Fibroblast of skin of abdomen (primary cell): ENCODE results near the gene RAB3B. TPM values are rescaled to one million over a fixed set of nuclear protein-coding genes. Genes with fewer than 3 reads are reported as not detected.
"Not testable (repeated sequence)": the region's sequence is repeated elsewhere in the genome, so short reads cannot be mapped to it uniquely, and the experiment has no call there.

Experiments used
- DNase-seq: peaks from one replicate; pipeline ENCODE4 v3.0.0-alpha.2; 2013
- polyA plus RNA-seq, 2 experiments: library from polyadenylated mRNA; unstranded; fragments of 120-200 nt; gene quantifications; one replicate each; pipeline ENCODE4 v1.2.1, GENCODE V29; 2013; ENCODE audit not compliant: insufficient read length in 2 of 2

RAB3B gene, protein sequence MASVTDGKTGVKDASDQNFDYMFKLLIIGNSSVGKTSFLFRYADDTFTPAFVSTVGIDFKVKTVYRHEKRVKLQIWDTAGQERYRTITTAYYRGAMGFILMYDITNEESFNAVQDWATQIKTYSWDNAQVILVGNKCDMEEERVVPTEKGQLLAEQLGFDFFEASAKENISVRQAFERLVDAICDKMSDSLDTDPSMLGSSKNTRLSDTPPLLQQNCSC
- polyA plus RNA-seq (2013, experiment 1 of 2; ENCODE audit: insufficient read length), result 23.0 TPM
- 22.2 TPM for polyA plus RNA-seq (2013, experiment 2 of 2; ENCODE audit: insufficient read length)

DNA sequence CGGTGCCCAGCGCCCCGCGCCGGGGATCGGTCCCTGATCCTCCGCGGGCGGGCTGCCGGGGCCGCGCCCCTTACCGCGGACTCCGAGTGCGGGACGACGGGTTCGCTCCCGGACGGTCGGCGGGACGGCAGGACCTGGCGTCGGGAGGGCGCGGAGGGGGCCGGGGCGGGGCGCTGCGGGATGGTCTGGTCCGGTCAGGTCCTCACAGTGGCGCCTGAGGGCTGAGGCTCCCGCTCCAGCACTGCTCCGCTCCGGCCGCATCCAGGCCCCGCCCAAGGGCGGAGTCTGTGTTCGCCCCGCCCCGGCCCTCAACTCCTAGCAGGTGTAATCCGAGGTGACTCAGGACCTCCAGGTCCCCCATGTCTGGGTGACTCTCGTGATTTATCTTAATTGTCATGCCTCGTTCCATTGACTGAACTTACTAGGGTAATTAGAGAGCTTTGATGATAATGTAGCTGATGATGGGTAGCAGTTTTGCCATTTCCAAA is at the start of gene RAB3B:
RAB3B (minus strand) TSS at position 223 of the 488 bp plus-strand sequence. CDS start 13,583 bp downstream, outside the sequence.
- peak; percentile 64 for DNase-seq

DNA sequence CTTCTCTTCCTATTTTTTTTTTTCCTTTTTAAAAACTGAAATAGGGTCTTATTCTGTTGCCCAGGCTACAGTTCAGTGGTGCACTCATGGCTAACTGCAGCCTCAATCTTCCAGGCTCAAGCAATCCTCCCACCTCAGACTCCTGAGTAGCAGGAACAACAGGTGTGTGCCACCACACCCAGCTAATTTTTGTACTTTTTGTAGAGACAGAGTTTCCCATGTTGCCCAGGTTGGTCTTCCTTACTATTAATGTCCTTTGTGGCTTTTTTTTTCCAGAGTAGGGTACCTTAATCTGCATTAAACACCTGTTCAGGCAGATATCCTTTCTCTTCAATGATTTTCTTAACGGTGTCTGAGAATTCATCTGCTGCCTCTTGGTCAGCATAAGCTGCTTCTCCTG is 47.4 kb upstream of the RAB3B start:
- DNase-seq, result no peak

DNA sequence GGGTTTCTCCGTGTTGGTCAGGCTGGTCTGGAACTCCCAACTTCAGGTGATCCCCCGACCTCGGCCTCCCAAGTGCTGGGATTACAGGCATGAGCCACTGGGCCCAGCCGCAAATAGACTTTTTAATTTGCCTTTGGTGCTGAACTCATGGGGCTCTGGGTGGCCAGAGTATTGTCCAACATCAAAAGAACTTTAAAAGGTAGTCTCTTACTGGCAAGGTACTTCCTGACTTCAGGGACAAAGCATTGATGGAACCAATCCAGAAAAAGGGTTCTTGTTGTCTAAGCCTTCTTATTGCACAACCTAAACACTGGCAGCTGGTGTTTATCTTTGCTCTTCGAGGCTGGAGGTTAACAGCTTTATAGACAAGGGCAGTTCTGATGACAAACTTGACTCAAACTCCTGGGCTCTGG is 46.9 kb upstream of the RAB3B start:
- no peak for DNase-seq

DNA sequence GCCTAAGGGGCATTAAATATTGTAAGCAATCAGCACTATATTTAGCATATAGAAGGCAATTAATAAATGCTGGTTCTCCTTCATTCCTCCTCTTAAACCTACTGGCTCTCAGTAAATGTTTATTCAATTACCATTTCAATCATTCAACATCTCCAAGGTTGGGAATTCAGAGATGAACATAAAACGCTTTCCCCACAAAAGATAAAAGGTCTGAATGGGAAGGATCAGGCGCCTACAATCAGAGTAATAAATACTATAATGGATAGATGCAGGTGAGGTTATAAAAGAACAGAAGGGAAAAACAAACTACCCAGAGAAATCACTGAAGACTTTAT is 43.5 kb upstream of the RAB3B start:
- no peak for DNase-seq

DNA sequence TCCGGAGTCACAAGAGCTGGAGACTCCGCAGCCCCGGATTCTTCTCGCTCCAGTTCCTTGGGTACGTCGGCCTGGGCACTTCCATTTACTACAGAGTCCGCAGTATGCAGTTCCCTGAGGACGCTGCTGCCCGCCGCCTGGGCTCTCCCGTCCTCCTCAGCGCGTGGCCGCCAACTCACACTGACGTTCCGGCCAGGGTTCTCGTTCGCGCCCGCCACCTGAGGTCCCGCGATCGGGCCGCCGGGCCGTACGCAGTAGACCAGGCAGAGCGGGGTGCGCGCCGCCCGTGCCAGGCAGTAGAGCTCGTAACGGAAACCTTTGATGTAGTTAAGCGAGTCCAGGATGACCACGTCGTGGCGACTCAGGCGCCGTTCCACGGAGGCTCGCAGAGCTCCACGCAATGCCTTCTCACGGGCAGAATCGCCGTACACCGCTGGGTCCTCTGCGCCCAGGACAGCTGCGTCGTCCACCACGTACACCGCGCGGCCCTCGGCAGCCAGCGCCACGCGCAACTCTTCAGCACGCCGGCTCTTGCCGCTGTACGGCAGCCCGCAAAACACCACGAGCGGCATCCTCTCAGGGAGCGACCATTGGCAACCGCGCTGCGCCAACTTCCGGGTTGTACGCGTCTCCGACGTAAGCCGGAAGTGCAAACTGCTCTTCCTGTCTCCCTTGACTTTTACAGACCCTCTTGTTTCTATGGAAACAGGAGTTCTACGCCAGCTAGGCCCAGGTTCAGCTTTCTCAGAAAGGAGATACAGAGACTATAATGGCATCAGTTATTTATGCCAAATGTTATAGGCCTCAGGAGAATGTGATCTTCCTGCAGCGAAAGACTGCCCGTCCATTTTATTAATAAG is 42.9 kb upstream of the RAB3B start, which contains the start of gene KTI12:
KTI12 (minus strand) TSS at position 621 of the 860 bp plus-strand sequence; CDS start at position 572, 49 bp downstream.
- peak; percentile 92 for DNase-seq

DNA sequence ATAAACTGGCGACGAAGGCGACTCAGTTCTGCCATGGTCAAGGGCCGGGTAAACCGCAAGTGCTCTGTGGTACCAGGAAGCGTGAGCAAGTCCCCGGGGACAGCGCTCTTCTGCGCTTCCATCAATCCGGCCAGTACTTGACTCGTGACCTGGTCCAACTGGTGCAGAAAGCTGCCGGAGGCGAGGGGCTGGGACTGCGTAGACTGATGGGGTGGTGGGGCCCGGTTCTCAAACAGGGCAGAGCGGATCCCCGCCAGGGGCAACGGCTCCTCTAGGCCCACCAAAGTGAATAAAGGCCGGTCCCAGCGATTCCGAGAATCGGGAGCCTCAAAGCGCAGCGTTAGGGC is 42.3 kb upstream of the RAB3B start:
- DNase-seq, result peak; percentile 24

DNA sequence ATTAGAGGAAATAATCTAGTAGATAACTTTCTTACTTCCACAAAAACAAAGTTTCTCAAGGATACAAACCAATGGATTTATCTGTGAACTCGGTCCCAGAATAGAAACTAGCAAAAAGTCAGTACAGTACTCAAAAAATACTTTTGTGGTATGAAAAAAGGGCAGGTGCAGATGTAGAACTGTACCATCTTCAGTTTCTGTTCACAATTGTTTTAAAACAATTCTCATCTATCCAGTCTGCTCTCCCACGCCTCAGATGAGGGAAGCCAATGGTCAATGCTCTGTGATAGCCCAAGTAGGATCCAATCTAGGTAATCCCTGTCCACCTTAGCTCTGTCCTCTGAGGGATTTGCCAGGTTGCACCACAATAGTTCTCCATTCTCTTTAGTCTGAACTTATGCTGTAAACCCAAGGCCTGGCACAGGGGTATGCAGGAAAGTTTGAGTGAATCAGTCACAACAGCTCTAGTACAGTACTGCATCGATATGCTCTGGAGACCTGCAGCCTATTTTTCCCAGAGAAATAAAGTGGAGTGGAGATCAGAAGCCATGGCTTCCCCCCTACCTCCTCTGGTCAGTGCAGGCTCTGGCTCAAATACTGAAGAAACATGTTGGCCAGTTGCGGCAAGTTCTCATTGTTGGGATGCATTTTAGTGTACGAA is 41.8 kb upstream of the RAB3B start:
- no peak for DNase-seq

DNA sequence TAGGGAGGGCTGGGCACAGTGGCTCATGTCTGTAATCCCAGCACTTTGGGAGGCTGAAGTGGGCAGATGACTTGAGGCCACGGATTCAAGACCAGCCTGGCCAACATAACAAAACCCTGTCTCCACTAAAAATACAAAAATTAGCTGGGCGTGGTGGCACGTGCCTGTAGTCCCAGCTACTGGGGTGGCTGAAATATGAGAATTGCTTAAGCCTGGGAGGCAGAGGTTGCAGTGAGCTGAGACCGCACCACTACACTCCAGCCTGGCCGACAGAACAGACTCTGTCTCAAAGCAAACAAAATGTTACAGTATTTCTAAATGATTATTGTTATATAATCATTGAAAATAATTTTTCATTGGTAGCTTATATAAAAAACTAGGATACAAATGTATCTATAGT is 38.3 kb upstream of the RAB3B start:
- not testable (repeated sequence) for DNase-seq

DNA sequence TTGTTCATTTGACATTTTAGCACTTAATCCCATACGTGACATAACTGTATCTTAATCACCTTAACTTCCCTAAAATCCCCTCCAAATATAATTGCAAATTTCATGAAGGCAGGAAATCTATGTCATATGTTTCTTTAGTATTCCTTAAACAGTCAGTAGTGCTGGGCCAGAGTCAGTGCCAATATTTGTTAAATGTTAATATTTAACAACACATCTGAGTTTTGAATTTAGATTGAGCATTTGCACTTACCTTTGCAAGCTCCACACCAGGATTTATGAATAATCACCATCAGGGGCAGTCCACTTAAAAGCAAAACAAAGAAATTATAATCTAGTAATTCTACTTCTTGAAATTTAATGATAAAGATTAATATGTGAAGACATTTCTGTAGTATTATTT is 37.8 kb upstream of the RAB3B start:
- DNase-seq, result no peak

DNA sequence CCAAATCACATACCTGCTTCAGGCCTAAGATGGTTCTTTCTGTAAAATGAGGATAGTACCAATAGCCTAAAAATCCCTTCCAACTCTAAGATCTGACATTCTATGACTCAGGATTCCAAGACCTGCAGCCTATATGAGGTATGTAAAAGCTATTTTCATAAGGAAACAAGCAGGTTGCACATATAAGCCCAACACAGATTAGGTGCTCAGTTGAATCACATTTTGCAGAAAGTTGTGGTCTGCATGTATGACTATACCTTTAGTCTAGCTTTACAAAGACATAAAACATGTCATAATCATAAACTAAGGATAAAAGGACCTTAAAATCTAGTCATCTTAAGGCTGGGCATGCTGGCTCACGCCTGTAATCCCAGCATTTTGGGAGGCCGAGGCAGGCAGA is 35.8 kb upstream of the RAB3B start:
- no peak for DNase-seq

DNA sequence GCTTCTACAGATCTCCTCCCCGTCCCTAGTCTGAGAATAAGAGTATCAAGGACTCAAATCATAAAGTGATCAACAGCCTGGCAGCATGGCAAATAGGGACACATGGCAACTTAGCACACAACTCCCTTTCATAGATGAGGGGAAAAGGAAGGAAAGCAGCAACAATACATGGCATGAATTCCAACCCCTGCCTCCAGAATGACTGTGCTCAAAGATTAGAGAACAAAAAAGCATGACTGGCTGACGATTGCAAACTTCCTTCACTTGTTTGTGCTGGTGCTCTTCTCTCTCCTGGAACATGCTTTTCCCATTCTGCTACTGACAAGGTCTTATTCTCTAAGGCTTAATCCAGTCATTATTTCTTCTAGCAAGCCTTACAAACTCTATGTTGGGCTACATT is 31.6 kb upstream of the RAB3B start:
- DNase-seq, result no peak

DNA sequence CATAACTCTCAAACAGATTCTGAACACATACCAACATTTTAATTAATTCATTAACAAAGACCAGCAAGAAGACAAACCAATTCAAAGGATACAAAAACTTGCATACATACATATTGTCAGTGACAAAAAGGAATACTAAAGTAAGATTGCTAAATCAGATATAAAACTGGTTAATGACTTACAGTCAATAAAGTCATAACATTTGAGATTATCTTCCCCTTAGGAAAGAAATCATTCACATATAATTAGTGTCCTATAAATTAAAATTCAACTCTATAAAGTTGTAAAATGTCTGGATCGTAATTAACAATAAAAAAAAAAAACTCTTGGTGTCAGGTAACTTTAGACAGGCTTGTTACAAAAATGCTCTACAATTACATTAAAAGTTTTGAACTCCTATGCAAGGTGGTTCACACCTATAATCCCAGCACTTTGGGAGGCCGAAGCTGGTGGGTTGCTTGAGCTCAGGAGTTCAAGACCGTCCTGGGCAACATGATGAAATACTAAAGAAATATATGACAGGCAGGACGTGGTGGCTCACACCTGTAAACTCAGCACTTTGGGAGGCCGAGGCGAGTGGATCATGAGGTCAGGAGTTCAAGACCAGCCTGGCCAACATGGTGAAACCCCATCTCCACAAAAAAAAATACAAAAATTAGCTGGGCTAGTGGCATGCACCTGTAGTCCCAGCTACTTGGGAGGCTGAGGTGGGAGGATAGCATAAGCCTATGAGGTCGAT is 17.7 kb upstream of the RAB3B start:
- no peak for DNase-seq

DNA sequence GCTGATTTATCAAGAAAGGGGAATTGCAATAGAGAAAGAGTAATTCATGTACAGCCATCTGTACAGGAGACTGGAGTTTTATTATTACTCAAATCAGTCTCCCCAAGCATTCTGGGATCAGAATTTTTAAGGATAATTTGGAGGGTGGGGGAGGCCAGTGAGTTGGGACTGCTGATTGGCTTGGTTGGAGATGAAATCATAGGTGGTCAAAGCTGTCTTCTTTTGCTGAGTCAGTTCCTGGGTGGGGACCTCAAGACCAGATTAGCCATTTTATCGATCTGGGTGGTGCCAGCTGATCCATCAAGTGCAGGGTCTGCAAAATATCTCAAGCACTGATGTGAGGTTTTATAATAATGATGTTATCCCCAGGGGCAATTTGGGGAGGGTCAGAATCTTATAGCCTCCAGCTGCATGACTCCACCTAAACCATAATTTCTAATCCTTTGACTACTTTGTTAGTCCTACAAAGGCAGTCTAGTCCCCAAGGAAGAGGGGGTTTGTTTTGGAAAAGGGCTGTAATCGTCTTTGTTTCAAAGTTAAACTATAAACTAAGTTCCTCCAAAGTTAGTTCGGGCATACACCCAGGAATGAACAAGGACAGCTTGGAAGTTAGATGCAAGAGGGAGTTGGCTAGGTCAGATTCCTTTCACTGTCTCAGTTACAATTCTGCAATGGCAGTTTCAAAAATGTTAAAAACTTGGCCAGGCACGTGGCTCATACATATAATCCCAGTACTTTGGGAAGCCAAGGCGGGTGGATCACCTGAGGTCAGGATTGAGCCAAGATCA is 16.9 kb upstream of the RAB3B start:
- peak; percentile 22 for DNase-seq

DNA sequence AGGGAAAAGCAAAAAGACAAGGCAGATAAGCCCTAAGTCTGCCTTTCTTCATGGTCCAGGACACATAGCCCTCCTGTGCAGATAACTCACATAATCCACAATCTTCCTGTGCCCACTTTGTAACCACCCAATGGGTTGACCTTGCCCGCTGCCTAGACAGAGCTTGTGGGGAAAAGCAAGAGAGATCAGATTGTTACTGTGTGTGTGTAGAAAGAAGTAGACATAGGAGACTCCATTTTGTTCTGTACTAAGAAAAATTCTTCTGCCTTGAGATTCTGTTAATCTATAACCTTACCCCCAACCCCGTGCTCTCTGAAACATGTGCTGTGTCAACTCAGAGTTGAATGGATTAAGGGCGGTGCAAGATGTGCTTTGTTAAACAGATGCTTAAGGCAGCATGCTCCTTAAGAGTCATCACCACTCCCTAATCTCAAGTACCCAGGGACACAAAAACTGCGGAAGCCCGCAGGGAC is 15.6 kb upstream of the RAB3B start:
- not testable (repeated sequence) for DNase-seq

DNA sequence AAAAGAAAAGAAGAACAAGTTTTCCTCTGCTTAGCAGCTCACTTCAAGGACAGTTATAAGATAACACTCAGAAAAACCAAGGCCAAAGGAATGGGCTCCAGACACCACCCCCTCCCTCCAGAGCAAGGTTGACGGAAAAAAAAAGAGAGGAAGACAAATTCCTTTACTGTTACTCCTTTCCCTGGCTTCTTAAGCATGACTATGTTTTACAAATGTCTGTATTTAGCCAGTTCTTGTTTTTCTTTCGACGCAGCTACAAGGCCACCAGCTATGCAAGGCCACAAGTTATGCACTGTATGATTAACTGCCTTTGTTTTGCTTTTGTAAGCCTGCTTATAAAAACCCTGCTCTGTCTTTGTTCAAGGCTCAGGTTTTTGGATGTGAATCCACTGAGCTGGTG is 15.0 kb upstream of the RAB3B start:
- DNase-seq, result peak; percentile 96

DNA sequence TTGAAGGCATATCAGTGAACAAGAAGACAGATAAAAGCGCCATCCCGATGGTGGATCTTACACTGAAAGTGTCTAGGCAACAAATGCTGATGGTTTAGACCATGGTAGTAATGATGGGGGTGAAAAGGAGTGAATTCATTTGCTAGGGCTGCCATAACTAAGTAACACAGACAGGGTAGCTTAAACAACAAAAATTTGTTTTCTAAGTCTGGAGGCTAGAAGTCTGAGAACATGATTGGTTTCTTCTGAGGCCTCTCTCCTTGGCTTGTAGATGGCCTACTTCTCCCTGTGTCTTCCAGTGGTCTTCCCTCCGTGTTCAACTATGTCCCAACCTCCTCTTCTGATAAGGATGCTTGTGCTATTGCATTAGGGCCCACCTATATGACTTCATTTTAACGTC is 13.4 kb upstream of the RAB3B start:
- DNase-seq, result no peak

DNA sequence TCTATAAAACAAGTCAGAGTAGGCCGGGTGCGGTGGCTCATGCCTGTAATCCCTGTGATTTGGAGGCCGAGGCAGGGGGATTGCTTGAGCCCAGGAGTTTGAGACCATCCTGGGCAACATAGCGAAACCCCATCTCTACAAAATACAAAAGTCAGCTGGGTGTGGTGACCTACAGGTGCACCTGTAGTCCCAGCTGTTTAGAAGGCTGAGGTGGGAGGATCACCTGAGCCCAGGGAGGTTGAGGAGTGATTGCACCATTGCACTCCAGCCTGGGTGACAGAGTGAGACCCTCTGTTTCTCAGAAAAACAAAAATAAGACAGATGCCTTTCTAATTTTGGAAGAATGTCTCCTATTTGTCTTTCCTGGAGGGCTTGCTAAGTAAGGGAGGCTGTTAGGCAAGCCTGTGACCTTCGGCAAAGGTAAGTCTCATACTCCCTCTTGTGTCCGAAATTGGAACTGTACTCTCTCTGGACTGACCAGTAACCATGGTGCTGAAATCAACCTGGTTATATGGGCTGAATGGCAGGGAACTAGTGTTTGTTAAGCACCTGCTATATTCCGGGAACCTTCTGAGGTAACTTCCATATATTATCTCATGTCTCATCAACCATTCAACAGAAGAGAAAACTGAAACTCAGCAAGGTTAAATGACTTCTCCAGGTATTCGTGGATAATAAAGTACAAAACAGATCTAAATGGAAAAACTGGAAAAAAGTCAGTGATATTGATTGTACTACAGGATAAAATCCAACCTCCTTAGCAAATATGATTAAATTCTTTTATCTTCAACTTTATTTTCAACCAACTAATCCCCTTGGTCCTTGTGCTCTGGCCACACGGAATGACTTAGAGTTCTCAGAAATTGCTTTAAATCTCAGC is 11.8 kb upstream of the RAB3B start:
- peak; percentile 87 for DNase-seq

DNA sequence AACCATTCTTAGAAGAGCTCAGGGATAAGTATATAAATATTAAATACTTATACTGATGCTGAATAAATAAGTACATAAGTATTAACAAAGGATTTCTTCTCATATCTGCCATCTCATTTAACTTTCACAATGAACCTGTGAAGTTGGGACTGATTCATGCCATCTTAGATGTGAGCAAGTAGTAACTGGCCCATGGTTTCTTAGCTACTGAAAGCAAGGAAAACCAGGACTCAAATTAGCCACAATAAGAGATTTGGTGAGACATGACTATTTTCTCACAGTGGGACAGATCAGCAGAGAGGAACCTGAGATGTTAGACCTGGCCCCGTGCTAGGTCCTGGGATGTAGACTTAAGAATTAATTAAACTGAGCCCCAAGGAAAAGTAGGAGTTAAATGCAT is 8.2 kb upstream of the RAB3B start:
- no peak for DNase-seq

DNA sequence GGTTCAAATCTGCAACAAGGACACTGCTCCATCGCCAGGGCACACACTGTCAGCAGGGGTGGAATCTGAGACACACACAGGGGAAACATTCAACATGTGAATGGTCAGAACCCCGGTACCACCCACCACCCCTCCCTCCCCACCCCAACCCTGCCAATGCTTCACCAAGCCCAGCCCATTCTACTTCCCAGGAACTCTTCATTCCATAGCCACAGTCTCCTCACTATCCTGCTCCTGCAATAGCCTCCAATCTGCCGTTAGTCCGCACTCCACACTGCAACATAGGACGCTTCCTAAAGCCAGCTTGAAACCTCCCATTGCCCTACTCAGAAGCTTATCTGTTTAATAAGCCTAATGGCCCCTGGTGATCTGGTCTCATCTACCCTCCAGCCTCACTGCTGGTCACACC is 7.5 kb upstream of the RAB3B start:
- DNase-seq, result no peak
